Limb (tissue), 2 donors: ENCODE data around the gene KRTAP9-6.
"Not testable (repeated sequence)": the region's sequence is repeated elsewhere in the genome, so short reads cannot be mapped to it uniquely, and the experiment has no call there.

Source experiments
- DNase-seq, 2 donors: peaks; one replicate each; pipeline ENCODE4 v3.0.0-alpha.2; 2016; ENCODE audit errors: extremely low spot score in 2 of 2

The KRTAP9-6 gene

GRCh38 chr17:41271323-41271722 is 6.1 kb downstream of the KRTAP9-6 start:
- not testable (repeated sequence) for DNase-seq

- DNase-seq: no peak
Measured at GRCh38 chr17:41271858-41272257, 6.7 kb downstream of the KRTAP9-6 start.

GRCh38 chr17:41275648-41276190 is 10.5 kb downstream of the KRTAP9-6 start, which contains the start of gene KRTAP9-7:
Gene KRTAP9-7 (plus strand): TSS chr17:41275698. CDS start chr17:41275698, 0 bp downstream.
- not testable (repeated sequence) for DNase-seq

- no peak for DNase-seq
Measured at GRCh38 chr17:41278176-41278955, 13.2 kb downstream of the KRTAP9-6 start.

- peak in 1 of 2 donors; percentile 3 for DNase-seq
Measured at GRCh38 chr17:41284043-41284442, 18.9 kb downstream of the KRTAP9-6 start.

- DNase-seq: no peak
Measured at GRCh38 chr17:41284546-41284945, 19.4 kb downstream of the KRTAP9-6 start.

- DNase-seq: no peak
Measured at GRCh38 chr17:41287050-41287449, 21.9 kb downstream of the KRTAP9-6 start.

- DNase-seq: no peak
Measured at GRCh38 chr17:41294016-41294415, 28.8 kb downstream of the KRTAP9-6 start.

- DNase-seq: peak in 1 of 2 donors; percentile 10
Measured at GRCh38 chr17:41296846-41297245, 31.7 kb downstream of the KRTAP9-6 start.

- DNase-seq: no peak
Measured at GRCh38 chr17:41298458-41299135, 33.4 kb downstream of the KRTAP9-6 start.

GRCh38 chr17:41301204-41301790 is 36.1 kb downstream of the KRTAP9-6 start:
- DNase-seq: no peak

GRCh38 chr17:41301916-41302901 is 37.0 kb downstream of the KRTAP9-6 start, which contains the start of gene KRTAP29-1:
Gene KRTAP29-1 (minus strand): TSS chr17:41302851. CDS start chr17:41302851, 0 bp downstream.
- DNase-seq: no peak

- DNase-seq: no peak
Measured at GRCh38 chr17:41302981-41303380, 37.8 kb downstream of the KRTAP9-6 start.

- DNase-seq: no peak
Measured at GRCh38 chr17:41304091-41304490, 38.9 kb downstream of the KRTAP9-6 start.

- no peak for DNase-seq
Measured at GRCh38 chr17:41307647-41308046, 42.5 kb downstream of the KRTAP9-6 start.

- peak in 1 of 2 donors; percentile 6 for DNase-seq
Measured at GRCh38 chr17:41308251-41308917, 43.2 kb downstream of the KRTAP9-6 start.

- no peak for DNase-seq
Measured at GRCh38 chr17:41308918-41309359, 43.8 kb downstream of the KRTAP9-6 start, which contains the start of gene KRTAP16-1. Gene KRTAP16-1 (minus strand): TSS chr17:41309309. CDS start chr17:41309253, 56 bp downstream.

- DNase-seq: no peak
Measured at GRCh38 chr17:41311111-41311510, 45.9 kb downstream of the KRTAP9-6 start.

GRCh38 chr17:41315204-41315794 is 50.1 kb downstream of the KRTAP9-6 start, which contains the start of gene KRTAP17-1:
Gene KRTAP17-1 (minus strand): TSS chr17:41315710. CDS start chr17:41315650, 60 bp downstream.
- DNase-seq: no peak
